ENCODE measurements around the gene SPATS2L.

SPATS2L gene

DNA sequence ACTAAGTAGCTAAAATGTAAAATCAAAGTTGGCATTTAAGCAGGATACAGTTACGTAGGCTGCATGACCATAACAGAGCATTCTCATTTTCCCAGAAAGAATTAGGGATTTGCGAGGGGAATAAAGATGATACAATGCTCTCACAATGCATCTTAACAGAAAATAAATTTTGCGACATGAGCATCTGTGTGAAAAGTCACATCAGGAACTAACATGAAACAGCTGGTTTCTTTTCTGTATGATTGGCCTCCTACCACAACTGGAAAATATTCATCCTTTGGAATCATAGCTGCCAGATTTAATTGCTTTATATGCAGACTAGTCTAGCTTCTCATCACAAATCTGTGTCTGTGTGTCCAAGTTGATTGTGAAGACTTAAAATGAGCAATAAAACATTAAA is 137.4 kb downstream of the SPATS2L start:
- no peak for DNase-seq (ENCODE audit: low spot score)

DNA sequence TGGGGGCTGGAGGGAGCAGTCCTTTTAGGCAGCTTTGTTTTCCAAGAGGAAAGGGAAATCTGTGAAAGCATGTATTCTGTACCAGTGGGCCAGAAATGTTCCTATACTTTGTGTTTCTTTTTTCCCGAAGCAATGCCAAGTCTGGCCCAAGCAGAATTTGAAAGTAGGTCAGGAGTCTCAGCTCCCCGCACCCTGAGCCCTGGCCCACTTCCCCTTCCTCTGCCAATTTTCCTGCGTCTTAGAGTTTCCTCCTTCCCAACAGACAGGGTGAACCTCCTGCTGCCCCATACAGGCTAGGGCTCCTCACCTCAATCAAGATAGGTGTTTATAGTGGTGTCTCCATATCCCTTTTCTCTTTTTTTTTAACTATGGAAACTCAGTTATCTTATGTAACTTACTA is 138.0 kb downstream of the SPATS2L start:
- no peak for DNase-seq (ENCODE audit: low spot score)

DNA sequence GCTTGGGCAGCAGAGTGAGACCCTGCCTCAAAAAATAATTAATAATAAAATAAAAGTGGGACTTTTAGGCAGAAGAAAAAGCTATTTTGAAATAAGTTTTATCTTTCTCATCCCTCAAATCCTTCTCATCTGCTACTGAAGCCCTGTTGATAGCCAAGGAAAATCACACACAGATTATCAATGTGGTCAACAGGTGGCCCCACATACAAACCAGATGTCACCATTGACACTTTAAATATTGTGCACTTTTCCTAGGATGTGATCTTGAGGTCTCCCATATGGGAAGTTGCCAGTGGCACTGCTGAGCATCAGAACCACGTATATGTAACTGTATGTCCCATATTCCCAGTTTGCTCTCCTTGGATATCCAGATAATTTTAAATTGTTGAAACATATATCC is 138.8 kb downstream of the SPATS2L start:
- no peak for DNase-seq (ENCODE audit: low spot score)

DNA sequence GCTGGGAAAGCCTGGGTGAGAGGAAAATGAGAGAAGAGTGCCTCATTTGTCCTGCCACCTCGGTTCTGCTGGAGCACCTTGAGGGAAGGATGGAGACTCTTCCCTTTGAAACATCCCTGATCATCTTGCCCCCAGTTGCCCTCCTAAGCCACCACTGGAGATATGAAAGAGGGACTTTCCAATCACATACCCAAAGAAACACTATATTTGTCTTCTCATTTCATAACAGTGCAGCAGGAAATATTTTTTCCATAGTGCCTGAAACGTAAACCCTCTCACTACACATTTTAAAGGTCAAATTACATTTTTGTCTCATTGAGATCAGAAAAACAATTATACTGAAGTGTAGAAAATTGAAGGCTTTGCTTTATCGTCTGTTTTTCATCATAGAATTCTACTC is 140.1 kb downstream of the SPATS2L start:
- no peak for DNase-seq (ENCODE audit: low spot score)

DNA sequence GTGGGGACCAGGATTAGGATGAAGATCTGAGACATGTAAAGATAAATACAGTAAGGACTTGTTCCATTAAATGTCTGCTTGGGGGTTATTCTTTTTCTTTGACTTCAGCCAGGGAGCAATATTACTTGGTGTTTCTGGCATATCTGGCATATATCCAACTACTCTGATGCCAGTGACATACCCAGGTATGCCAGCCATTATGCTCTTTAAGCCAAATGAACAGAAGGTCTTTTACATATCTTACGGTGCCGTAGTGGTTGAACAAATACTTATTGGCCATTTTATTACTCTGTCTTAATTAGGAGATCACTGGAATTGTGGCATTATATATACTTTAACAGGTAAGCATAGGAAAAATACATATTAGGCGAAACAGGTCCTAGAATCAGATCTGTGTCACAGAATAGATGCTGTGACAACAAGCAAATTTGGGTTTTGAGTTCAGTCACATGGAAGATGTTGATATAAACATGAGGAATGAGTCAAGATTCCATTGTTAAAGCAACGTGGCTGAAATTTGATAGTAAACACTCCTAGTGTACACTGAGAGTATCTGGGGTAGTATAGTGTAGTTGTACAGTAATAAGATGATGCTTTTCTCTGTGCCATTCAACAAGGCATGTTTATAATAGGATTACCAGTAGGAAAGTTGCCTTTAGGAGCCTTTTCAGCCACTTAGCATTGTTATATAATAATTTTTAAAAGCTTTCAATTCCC is 140.8 kb downstream of the SPATS2L start:
- DNase-seq (ENCODE audit: low spot score), result no peak

DNA sequence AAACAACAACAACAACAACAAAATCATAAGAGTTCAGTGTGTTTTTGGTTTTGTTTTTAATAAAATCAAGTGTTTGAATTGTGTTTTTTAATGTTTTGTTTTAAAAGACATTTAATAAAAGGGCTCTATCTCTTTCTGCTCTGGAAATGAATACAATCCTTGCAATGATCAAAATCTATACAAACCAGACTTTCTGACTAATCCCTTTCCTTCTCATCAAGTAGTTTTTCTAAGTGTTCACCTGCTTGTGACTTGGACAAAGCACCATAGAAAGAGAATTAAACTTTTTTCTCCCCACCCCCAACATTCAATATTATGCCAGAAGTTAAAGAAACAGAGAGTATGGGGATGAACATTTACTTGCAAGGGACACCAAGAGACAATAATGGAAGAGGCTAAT is 142.0 kb downstream of the SPATS2L start:
- DNase-seq (ENCODE audit: low spot score), result no peak

DNA sequence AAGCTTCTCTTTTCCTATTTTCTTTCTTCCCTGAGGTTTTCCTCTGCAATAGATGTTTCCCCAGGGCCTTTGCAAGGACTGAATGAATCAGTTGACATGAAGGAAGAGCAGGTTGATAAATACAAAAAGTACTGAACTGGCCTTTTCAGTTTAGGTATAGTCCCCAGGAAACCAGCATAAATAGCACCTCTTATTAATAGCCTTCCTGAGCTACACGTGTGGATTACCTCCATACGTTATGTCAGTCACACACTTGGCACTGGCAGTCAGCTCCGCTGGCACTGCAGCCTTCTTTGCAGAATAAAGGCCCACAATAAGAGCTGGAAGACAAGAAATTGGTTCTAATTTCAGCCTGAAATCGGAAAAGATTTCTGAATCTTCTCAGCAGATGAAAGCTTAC is 142.7 kb downstream of the SPATS2L start:
- no peak for DNase-seq (ENCODE audit: low spot score)

DNA sequence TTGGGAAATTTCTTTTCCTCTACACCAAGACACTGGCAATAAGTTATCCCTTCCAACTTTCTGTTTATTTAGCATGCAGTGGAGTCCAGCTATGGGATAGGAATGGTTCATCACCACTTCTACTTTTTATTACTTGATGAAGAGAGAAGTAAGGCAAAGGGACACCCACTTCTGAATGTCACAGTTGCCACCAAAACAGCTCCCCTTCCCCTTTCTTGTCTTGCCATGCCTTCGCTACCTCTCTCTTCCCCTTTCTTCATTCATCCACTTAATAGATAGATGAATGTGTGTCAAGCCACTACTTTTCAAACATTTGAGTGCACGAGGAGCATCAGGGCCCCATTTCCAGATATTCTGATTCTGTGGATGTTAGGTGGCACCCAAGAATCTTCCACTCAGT is 143.8 kb downstream of the SPATS2L start:
- DNase-seq (ENCODE audit: low spot score), result no peak

DNA sequence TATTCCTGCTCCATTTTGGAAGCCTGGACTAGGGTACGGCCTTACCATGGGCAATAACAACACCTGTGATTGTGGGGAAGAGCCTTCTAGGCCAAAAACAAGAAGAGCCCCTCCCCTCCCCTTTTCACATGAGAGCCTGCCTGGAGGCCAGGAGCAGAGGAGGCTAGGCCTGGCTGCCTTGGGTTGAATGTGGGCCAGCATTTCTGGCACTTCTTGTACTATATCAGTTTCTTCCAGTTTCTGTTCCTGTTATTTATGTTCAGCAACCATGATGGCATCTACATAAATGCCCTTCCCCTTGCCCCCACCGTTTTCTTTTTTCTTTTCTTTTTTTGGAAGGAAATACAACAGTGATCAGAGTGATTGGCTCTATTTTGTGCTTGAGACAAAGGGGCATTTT is 145.0 kb downstream of the SPATS2L start:
- DNase-seq (ENCODE audit: low spot score), result no peak

DNA sequence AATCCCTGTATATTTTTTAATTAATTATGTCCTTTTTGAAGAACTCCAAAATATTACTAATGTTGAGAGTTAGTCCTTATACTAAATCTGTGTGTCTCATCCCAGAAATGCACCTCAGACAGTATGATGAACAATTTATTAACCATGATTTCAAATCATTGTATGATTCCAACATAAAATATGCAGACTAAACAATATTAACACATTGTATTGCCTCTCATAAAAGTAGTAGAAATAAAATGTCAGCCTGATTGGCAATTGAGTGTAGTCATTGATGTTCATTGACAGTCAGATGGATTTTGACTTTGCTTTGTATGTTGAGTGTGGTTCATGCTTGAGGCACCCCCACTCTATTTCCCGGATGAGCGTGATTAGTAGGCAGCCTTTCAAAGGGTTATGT is 145.9 kb downstream of the SPATS2L start:
- DNase-seq (ENCODE audit: low spot score), result no peak

DNA sequence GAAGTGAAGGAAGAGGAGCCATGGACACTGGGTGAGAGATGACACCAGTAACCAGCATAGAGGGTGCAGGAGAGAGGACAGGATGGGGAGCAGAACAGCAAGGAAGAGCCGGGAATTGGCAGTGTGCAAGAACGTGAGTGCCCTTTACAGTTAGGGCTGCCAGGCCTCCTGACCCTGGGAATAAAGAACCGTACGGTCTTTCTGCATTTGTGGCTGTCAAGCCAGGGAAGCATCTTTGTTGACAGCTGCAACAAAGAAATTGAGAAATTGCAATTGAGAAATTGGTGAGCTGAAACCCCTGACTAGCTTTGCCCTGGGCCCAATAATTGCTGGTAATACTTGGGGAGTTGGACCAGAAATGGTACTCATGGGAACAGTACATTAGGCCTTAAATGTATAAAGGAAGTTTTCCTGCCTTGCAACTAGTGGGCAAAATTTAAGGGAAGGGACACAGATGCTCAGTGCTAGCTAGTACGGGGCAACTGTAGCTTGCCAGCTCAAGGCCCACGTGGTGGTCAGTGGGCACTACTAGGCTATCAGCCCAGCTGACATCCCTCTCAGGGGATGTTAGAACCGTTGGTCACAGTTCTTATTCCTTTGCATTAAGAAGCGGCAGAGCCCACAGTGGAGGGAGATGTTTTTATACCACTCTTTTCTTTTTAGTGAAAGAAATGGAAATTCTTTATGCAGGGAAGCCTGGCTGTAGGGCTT is 146.8 kb downstream of the SPATS2L start:
- DNase-seq (ENCODE audit: low spot score), result no peak

DNA sequence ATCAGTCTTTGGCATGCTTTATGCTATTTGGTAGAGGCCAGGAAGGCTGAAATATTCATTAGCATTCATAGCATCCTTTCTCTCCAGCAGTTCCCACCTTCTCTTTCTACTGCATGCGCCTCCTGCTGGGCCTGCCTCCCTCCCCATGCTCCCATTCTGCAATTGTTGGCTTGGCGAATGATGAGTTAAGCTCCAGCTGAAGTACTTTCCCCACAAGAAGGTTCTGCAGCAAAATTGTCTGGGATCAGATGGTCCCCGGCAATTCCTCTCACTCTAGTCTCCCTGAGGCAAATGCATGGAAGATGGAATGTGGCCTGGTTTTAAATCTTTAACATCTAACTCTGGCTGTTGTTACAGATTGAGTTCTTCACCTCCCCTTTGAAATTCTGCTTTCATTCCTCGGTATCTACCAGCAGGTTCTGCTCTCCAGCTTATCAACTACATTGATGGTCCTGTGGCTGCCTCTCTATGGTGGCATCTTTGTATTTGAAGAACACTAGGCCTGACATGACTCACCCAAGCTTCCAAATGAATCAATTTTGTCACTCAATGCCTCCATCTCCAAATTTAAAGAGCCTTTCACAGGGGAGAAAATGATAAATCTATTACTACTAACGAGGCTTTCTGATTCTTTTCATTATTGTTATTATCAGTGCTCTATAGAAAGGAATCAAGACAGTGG is 147.5 kb downstream of the SPATS2L start:
- DNase-seq (ENCODE audit: low spot score), result no peak

DNA sequence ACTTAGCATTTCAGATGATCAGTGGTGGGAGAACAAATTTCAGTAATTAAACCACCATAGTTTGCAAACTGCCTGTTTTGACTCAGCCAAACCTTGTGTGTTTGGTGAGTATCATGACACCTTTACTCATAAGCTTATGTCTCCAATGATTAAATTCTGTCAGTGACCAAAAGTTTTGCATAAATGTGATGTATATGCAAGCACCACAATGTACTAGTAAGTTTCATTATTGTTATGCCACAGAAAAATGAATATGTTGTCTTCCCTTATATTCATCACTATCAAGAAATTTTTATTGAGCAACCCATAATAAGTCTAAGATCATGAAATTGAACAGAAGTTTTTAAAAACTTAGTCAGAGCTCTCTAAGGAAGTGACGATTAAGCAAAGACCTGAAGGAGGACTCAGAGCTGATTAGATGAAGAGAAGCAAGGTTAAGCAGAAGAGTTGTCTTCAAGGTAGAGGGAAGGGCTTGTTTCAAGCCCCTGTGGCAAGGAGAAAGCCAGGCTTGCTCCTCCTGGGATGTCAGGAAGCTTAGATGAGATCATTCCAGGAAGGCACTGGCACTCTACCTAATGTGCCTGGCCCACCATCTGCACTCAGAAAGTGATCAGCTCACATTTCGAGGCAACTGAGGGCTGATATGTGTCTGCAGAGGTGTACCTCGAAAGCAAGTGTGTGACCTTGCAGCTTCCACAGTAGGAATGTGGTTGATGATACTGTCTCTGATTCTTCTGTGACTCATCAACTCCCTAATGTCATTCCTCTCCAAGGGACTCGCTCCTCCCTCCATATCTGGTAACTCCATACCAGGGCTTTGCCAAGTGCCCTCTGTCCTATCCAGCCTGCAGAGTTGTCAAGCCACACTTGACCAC is 148.7 kb downstream of the SPATS2L start:
- DNase-seq (ENCODE audit: low spot score), result no peak

DNA sequence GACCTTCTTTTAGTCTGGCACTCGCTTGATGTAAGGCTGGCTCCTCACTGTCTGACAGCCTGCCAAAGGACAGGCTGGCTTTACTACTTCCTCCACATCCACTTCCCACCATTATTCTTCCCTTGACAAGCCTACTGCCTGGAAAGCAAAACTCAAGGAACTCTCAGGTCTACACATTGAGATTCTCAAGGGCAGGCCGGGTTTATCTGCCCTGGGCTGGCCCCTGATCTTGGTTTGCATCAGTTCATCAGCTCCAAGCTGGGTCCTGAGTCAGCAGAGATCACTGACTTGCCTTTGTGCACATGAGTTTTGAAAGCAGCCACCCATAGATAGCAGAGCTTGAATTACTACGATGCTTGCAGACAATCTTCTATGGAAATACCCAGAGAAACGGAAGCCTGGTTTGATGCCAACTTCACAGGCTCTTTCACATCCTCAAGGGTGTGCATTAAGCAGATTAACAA is 149.5 kb downstream of the SPATS2L start:
- DNase-seq (ENCODE audit: low spot score), result peak; percentile 69

DNA sequence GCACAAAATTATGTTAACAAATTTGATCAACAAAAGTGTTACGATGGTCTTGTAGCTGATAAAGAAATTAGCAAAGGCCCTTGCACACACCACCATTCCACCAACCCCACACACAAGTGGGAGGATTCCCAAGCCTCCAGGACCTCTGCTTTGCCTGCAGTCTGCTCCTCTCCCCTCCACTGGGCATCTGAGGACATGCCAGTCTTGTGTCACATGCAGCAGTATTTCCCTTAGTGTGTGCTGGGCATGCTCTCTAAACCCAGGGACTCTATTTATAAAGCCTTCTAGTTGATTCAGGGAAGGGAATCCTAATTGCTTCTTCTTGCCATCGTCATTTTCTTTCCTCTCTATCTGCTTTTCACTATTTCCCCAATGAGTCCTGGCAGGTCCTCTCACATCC is 150.1 kb downstream of the SPATS2L start:
- no peak for DNase-seq (ENCODE audit: low spot score)

DNA sequence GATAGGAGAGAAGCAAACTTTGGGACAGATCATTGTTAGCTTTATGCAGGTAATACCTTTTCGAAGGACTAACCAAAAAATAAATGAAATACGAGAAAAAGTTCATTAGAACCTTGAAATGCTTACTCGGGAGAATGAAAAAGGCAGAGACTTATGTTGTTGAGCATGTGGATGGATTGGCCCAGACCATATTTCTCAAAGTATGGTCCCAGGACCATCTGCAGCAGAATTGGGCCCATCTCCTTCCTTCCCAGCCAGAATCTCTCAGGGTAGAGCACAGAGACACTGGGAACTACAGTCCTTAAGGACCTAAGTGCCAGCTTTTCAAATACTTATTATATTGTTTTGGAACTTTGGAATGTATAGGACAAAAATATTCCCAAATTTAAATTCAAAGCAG is 152.6 kb downstream of the SPATS2L start:
- no peak for DNase-seq (ENCODE audit: low spot score)

DNA sequence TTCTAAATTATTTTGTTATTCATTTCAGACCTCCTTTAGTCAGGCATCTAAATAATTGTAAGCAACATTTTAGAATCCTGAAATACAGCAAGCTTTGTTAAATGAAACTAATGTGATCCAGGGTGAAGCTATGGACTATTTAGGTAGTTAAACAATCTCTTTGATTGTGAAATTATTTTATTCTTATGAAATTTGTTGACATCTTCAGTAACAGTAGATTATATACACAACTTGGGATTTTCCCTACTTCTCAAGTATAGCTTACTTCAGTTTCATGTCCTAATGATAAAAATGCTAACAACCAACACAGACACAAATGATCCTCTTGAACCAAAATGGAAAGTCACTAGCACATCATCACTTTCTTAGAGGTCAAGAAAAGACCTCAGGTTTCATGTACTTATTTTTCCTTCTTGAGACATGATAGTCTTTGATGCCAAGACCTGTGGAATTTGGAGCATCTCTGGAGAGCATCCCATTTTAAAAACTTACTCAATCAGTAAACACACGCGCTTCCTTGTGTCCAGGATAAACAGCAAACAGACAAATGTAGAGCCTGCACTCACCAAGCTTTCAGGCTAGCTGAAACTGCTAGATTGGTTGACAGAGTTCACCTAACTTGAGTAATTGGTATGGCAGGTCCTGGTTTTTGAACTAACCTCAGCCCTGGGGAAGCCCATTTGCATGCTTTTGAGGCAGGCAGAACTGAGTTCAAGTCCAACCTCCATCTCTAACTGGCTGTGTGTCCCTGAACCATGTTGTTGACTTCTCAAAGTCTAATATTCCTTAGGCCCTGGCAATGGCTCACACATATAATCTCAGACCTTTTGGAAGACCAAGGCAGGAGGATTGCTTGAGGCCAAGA is 155.6 kb downstream of the SPATS2L start:
- no peak for DNase-seq (ENCODE audit: low spot score)

DNA sequence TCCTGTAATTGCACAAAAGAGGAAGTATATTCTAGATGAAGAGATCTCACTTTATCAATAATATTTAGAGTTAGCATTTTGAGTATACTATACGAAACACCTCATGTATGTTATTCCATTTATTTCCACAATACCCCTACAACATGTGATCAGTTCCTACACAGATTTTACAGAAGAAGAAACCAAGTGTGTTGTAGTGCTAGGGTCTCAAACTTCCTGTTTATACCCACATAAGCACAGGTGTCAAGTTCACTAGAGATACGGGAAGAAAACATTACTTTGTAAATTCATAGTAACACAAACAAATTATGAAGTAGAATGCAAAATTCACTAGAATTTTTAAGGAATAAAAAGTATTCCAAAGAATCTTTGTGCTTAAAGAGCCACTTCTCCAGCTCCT is 157.0 kb downstream of the SPATS2L start:
- no peak for DNase-seq (ENCODE audit: low spot score)

DNA sequence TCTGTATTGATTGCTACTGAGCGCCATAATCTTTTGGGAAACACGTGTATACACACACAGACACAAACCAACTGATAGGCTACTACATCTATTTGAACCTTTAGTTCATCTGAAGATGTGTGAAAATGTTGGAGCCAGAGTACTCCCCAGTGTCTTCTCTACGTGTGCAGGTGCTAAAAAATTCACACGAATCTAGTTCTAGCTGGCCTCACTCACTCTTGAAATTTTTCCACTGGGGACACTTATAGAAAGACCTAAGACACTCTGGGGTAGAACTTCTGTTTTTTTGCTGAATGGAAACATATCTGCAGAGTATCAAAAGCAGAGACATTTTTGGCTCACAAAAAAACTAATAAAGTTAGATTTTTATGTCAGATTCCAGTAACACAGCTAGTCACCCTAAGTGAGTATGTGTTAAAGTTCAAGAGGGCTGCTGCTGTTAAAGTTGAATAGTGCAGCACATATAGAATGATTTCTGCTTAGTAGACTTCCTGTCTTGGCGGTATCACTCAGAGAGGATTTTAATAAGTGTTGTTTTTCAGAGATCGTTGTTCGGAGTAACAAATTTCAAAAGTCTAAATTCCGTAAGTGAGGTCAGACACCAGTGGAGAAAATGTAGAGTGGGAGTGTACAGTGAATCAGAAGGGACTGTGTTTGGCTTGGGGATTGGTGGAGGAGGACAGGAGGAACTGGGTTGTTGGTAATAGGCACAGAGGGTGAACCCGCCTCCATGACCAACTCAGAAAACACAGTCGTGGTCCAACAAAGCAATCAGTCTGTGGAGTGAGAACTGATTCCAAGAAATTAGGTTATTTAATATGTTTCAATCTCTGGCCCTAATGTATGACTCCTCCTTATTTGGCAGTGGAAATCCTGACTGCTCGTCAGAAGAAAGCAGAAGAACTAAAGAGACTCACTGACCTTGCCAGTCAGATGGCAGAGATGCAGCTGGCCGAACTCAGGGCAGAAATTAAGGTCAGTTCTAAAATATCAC is 160.2 kb downstream of the SPATS2L start:
- no peak for DNase-seq (ENCODE audit: low spot score)

Data from globus pallidus (tissue), 1 donor.